Gastrocnemius medialis (tissue), 4 donors: ENCODE data around the gene ARRB1.

Source experiments
- CTCF ChIP-seq, 5 experiments: fragments of 450-650 bp in 3 of 5; fragments of 200-600 bp in 2 of 5; sonication (generic) in 2 of 5; IDR thresholded peaks in 4 of 5; conservative IDR thresholded peaks in 1 of 5; 1 replicate in 4 of 5; 2 replicates in 1 of 5; pipeline ENCODE4 v1.5.1; 2016 to 2019; ENCODE audit warnings: antibody characterized with exemption in 5 of 5, mild to moderate bottlenecking in 3 of 5, moderate library complexity in 3 of 5
- POLR2A ChIP-seq, 2 donors: fragments of 450-650 bp; IDR thresholded peaks; one replicate each; pipeline ENCODE4 v1.6.1; 2017; ENCODE audit warnings: antibody characterized with exemption in 2 of 2, mild to moderate bottlenecking in 2 of 2, moderate library complexity in 2 of 2

GRCh38 chr11:75371949-75372876 is 20.8 kb upstream of the ARRB1 start:
- TF ChIP-seq CTCF (IDR thresholded peaks at IDR 0.05 in 4 of 5, conservative IDR thresholded peaks at IDR 0.05 in 1 of 5), result no peak
- TF ChIP-seq POLR2A (IDR thresholded peaks at IDR 0.05), result no peak
